Inflammatory macrophage (primary cell): ENCODE results near the gene VPS25.
A peak's percentile ranks its signal among the peaks of the same experiment; 100 is the strongest.
"Not testable (repeated sequence)": the region's sequence is repeated elsewhere in the genome, so short reads cannot be mapped to it uniquely, and the experiment has no call there.

ENCODE experiments used
- DNase-seq, 2 donors: peaks; one replicate each; pipeline ENCODE4 v3.0.0-alpha.2; 2020 to 2022
- total RNA-seq, 18 experiments: gene quantifications; one replicate each; lab custom pipeline; 2026; ENCODE audit warnings: mixed read lengths in 6 of 18, inconsistent platforms in 2 of 18; lab: John Stamatoyannopoulos, UW

The VPS25 gene
- total RNA-seq, result 25.1 to 74.0 (median 45.8) reads per million in 18 experiments

GRCh38 chr17:42773290-42774035 is at the start of gene VPS25:
Gene VPS25, plus strand, starts transcription at chr17:42773449. Its CDS starts 27 bp downstream, at chr17:42773476.
- peak; percentile 81 to 86 for DNase-seq

DNA sequence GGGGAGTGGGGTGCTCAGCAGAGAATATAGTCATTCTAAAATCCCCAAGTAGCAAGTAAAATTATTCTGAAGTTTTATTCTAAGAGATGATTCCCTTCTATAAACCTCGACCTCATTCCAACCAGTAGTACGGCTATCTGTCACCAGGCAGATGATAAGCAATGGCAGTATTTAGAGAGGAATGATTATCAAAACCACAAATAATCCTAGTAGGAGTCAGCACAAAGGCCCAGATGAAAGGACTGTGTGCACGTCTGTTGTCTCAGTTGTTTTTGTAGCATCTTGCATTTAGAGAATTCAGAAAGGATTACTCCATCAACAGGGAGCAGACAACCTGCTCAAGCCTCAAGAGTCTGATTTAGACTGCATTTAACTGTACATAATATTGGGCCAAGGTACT is 49.6 kb upstream of the VPS25 start:
- no peak for DNase-seq

DNA sequence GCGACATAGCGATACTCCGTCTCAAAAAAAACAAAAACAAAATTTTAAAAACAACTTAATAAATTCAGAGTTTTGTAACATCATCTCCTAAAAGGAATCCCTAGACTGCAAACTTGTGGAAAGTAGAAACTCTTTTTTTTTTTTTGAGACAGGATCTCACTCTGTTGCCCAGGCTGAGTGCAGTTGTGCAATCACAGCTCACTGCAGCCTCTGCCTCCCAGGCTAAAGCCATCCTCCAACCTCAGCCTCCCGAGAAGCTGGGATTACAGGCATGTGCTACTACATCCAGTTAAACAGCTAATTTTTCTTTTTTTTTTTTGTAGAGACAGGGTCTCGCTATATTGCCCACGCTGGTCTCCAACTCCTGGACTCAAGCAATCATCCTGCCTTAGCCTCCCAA is 48.1 kb upstream of the VPS25 start:
- no peak for DNase-seq

DNA sequence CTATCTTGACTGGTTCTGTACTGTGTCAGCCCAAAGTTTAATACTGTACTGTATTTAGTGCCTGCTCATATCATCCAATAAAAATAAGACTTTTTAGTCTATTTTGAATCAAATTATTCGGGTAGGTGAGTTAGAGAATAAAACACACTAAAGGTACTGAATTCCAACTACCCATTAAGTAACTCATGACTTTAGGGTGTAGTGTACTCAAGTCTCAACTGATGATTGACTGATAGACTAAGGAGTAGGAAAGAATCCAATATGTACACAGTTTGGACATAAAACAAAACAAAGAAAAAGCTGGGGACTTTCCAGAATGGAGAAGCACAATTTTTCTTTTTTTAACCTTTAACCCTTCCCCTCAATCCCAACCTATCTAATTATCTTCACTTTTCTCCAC is 32.5 kb upstream of the VPS25 start:
- no peak for DNase-seq

GRCh38 chr17:42742916-42743315 is 30.3 kb upstream of the VPS25 start:
- DNase-seq, result not testable (repeated sequence)

DNA sequence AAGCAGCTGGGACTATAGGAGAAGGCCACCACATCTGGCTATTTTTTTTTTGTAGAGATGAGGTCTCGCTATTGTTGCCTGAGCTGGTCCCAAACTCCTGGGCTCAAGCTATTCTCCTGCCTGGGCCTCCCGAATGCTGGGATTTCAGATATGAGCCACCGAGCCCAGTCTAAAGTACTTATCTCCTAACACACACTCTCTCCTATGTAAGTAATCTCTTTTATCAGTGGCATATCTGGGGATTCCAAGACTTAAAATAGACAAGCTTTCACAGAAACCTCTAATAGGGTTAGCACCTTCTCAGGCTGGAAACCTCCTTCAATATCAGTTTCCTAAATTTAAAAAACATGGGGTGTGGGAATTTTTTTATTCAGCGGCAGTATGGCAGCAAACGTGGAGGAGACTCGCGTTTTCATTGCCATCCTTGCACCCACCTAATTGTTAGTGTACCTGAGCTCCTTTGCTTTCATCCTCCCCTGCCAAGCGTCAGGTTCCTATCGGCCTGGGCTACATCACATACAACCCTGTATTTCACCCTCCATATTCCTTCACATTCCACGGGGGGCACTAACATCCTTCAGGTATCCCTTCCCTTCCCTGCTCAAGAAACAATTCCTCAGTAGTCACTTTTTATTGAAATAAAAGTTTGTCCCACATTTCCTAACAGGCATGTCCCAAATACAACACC is 29.5 kb upstream of the VPS25 start:
- DNase-seq, result no peak

- peak; percentile 38 to 46 for DNase-seq
Observed at GRCh38 chr17:42744283-42744805, 28.9 kb upstream of the VPS25 start.

- peak; percentile 90 to 91 for DNase-seq
Observed at GRCh38 chr17:42744806-42745617, 28.2 kb upstream of the VPS25 start, which contains the start of gene EZH1. Gene EZH1, minus strand, starts transcription at chr17:42745040. Its CDS starts 16,099 bp downstream, at chr17:42728941.

- DNase-seq, result no peak
Observed at GRCh38 chr17:42748202-42748907, 24.9 kb upstream of the VPS25 start.

DNA sequence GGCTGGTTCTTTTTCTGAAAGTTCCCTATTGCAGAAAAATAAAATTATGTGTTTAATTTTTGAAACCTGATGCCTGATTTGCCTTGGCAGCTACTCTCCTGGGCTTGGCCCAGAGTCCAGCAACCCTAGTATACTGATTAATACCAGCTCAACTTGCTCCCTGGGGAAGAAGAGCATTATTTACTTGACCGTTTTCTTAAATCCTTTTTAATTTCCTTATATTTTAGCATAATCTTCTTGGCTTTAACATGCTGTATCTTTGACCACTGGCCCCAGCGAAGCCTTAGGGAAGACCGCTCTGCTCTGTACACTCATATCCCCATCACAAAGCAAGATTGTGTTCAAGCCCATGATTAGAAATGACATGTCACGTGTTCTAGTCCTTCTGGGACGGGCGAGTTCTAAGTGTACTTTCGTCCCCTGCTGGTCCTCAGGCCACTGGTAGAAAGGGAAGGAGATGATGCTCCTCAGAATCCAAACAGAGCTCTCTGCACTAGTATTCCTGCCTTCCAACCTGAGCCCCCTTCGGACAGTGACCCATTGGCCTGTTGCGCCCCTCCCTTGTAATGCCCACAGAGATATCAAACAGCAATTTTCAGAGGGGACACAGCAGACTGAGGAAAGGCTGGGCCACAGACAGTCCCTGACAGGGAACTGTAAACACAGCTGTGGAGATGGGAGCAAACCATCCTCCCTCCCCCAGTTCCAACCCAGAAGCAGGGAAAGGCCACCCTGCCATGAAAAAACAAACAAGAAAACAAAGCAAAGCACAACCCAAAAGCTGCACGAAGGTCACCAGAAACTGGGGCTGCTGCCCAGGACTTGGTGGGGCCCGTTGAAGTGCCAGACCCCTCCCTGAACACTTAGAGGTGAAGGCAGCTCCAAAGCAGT is 24.1 kb upstream of the VPS25 start:
- no peak for DNase-seq

DNA sequence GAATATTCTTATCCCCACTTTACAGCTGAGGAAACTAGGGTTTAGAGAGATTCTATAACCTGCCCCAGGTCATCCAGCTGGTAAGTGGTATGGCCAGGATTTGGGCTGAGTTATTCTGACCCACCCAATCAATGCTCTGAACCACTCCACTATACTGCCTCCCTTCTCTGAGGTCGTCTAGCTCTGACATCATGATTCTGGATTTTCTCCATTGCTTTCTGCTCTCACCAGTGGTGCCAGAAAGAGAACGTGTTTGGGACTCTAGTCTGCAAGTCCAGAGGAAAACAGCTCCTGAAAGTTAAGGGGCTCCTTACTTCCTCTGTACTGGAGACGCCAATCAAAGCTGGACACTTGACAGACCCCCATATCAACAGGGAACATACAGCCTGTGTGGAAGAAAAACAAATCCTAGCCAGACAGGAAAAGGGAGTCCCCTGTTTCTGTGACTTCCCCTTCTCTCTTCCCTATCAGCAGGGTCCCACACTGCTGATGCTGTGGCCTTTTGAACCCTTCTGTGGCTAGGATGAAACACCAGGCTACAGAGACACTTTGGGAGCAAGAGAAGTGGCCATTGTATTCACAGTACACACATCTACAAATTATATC is 22.4 kb upstream of the VPS25 start:
- DNase-seq, result peak; percentile 55 to 57

DNA sequence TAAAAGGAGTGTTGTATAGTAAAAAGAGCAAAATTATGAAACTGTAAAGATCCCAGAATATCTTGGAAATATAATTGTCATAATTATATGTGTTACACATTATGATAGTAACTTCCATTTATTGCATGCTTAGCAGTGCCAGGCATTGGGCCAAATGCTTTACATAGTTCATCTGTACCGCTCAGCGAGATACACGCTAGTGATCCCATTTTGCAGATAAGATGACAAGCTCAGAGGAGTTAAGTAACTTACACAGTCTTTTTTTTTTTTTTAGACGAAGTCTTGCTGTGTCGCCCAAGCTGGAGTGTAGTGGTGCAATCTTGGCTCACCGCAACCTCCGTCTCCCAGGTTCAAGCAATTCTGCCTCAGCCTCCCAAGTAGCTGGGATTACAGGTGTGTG is 21.6 kb upstream of the VPS25 start:
- DNase-seq, result no peak

- DNase-seq, result peak; percentile 29 to 36
Observed at GRCh38 chr17:42754782-42755181, 18.5 kb upstream of the VPS25 start.

- peak; percentile 57 to 60 for DNase-seq
Observed at GRCh38 chr17:42759982-42760651, 13.1 kb upstream of the VPS25 start.

DNA sequence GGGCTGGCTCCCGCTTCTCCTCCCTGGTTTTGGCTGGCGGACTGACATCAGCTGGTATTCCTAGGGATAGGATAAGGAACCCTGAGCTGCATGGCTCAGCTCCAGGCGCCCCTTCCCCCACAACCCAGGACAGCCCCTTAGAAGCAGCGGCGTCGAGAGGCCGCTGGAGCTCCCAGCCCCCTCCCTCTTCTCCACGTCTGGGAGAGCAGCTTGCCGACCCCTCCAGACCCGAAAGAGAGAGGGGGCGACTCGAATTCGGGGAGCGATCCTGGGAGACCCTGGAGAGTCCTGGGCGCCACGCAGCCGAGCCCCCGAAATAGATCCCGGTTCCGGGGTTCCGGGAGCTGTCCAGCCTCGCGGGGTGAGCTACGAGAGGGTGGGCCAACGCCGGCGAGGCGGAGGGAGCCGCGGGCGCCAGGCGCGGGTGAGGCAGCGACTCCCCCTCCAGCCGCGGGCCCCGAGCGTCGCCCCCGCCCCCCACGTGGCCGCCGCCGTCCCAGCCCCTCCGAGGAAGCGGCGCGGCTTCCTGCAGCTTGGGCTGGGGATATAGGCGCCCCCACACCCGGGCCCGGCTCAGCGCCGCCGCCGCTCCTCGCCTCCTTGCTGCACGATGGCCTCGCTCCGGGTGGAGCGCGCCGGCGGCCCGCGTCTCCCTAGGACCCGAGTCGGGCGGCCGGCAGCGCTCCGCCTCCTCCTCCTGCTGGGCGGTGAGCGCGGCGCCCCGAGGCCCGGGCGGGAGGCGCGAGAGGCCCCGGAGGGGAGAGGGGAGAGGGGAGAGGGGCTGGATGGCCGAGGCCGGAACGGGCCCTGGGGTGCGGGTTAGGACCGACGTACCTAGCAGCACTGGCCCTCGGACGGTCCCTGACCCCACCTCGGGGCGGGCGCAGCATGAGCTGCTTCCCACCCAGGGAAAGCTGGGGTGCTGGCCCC is 12.3 kb upstream of the VPS25 start, which contains the start of gene RAMP2:
RAMP2 (plus strand) TSS at position 576 of the 930 bp plus-strand sequence; CDS start at position 611, 35 bp downstream.
- peak in 1 of 2 donors; percentile 31 for DNase-seq

- no peak for DNase-seq
Observed at GRCh38 chr17:42761638-42762037, 11.6 kb upstream of the VPS25 start.

DNA sequence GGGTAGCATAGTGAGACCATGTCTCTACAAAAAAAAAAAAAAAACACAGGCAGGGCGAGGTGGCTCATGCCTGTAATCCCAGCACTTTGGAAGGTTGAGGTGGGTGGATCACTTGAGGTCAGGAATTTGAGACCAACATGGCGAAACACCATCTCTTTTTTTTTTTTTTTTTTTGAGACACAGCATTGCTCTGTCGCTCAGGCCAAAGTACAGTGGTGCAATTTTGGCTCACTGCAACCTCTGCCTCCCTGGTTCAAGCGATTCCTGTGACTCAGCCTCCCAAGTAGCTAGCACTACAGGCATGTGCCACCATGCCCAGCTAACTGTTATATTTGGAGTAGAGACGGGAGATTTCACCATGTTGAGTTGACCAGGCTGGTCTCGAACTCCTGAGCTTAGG is 7.1 kb upstream of the VPS25 start:
- no peak for DNase-seq

DNA sequence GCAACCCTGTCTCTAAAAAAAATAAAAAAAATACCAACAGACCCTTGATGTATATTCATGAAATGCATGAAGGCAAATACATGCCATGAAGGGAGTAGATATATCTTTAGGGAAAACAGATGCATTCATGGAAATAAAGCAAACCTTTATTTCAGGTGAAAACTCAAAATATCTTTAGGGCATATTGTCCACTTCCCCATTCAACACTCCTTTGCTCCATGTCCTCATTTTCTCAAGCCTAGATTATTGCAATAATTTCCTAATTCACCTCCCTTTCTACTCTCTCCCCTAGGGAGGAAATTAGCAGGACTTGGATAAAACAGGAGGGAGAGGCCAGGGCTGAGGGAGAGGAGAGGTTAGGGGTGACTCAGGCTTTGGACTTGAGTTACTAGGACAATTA is 5.7 kb upstream of the VPS25 start:
- no peak for DNase-seq

DNA sequence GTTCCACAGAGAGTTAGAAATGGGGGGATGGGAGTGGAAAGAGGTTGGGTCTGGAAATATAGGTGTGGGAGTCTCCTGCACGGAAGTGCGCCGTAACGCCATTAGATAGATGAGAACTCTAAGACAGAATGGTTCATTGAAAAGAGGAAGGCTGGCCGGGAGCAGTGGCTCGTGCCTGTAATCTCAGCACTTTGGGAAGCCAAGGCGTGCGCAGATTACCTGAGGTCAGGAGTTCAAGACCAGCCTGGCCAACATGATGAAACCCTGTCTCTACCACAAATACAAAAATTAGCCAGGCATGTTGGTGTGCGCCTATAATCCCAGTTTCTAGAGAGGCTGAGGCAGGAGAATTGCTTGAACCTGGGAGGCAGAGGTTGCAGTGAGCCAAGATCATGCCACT is 5.2 kb upstream of the VPS25 start:
- DNase-seq, result not testable (repeated sequence)
